HT1080 (cell line): ENCODE measurements around the gene RYR1. TPM values are rescaled to one million over a fixed set of nuclear protein-coding genes. Genes with fewer than 3 reads are reported as not detected.
"Not testable (repeated sequence)": the region's sequence is repeated elsewhere in the genome, so short reads cannot be mapped to it uniquely, and the experiment has no call there.

Experiments used
- DNase-seq: peaks from one replicate; pipeline ENCODE4 v3.0.0-alpha.2; 2015; ENCODE audit warnings: low read depth
- total RNA-seq: library from RNA; depleted of rRNA; stranded (reverse); fragments of >200 nt; shearing (Covaris generic); gene quantifications from 2 replicates; pipeline ENCODE4 v1.2.3, GENCODE V29; 2014

The RYR1 gene
- total RNA-seq, 1 experiment from 2014 or later: not detected

DNA sequence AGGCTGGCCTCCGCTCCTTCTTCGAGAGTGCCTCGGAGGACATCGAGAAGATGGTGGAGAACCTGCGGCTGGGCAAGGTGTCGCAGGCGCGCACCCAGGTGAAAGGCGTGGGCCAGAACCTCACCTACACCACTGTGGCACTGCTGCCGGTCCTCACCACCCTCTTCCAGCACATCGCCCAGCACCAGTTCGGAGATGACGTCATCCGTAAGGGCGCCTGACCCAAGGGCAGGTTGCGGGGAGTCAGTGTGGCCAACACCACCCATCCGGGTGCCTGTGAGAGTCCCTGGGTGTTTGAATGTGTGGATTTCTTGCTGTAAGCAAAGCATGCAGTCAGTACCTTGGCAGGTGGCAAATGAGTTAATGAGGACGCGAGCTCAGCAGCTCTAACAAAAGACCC, 78.8 kb downstream of the RYR1 start:
- no peak for DNase-seq

- not testable (repeated sequence) for DNase-seq
Observed at GRCh38 chr19:38513156-38513555, 79.7 kb downstream of the RYR1 start.

- no peak for DNase-seq
Observed at GRCh38 chr19:38513762-38514167, 80.3 kb downstream of the RYR1 start.

DNA sequence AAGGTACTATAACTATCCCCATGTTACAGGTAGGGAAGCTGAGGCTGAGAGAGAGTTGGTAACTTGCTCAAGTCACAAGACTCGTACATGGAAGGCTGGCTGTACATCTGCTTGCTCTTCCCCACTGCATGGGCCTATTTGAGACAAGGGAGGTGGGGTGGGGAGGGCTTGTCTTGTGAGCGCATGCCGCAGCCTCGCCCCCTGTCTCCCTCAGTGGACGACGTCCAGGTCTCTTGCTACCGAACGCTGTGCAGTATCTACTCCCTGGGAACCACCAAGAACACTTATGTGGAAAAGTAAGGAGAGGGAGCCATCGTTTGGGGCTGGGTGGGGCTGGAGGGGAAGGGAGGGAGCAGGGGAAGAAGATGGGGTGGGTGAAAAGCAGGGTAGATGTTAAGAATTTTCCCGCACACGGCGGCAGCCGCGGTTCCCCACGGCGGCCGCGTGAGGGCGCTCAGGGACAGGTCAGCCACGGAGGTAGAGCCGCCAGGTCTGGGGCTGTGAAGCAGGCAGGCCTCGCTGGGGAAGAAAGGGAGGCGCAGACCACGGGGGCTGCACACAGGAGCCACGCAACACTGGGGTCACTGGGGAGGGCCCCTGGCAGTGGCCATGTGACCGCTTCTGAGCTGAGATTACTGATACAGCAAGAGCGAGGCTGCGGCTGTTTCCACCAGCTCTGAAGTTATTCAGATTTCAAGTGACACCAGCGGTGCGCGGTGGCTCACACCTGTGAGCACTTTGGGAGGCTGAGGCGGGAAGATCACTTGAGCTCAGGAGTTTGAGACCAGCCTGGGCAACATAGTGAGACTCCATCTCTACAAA, 81.5 kb downstream of the RYR1 start:
- peak; percentile 63 for DNase-seq

DNA sequence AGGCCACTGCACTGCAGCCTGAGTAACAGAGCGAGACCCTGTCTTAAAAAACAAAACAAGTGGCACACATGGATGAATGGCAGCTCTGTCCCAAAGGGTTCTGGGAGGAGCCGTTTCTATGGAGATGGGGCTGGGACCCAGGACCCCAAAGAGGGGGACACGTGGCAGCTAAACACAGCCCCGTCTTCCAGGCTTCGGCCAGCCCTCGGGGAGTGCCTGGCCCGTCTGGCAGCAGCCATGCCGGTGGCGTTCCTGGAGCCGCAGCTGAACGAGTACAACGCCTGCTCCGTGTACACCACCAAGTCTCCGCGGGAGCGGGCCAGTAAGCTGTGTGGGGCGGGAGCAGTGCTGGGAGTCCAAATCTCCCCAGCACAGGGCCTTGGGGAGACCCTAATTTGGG, 82.4 kb downstream of the RYR1 start:
- DNase-seq: no peak

- no peak for DNase-seq
Observed at GRCh38 chr19:38516802-38517201, 83.3 kb downstream of the RYR1 start.

DNA sequence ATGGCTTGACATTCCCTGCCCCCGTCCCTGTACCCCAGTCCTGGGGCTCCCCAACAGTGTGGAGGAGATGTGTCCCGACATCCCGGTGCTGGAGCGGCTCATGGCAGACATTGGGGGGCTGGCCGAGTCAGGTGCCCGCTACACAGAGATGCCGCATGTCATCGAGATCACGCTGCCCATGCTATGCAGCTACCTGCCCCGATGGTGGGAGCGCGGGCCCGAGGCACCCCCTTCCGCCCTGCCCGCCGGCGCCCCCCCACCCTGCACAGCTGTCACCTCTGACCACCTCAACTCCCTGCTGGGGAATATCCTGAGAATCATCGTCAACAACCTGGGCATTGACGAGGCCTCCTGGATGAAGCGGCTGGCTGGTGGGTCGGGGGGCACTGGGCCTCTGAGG, 83.8 kb downstream of the RYR1 start:
- no peak for DNase-seq

- not testable (repeated sequence) for DNase-seq
Observed at GRCh38 chr19:38517980-38518379, 84.5 kb downstream of the RYR1 start.

GRCh38 chr19:38519168-38519567, 85.7 kb downstream of the RYR1 start:
- no peak for DNase-seq

DNA sequence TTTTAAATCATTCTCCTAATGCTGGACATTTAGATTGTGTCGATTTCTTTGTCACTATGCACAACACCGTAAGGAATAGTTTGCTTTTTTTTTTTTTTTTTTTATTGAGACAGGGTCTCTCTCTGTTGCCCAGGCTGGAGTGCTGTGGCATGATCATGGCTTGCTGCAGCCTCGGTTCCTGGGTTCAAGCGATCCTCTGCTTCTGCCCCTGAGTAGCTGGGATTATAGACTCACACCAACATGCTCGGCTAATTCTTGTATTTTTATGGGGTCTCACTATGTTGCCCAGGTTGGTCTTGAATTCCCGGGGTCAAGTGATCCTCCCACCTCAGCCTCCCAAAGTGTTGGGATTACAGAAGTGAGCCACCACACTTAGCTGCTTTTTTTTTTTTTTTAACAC, 86.5 kb downstream of the RYR1 start:
- DNase-seq: no peak

GRCh38 chr19:38522915-38523314, 89.4 kb downstream of the RYR1 start:
- no peak for DNase-seq

DNA sequence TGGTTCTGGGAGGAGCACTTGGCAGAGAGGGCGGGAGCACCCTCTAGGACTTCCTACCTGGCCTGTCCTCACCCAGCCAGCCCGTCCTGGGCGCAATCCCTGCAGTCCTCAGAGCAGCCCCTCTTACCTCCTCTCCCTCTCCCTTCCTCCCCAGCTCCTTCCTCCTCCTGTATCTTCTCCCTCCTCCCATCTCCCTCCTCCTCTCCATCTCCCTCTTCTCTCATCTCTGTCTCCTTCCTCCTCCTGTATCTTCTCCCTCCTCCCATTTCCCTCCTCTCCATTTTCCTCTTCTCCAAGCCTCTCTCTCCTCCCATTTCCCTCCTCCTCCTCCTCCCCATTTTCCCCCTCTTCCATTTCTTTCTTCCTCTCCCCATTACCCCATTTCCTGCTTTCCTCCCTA, 89.8 kb downstream of the RYR1 start:
- DNase-seq: no peak

DNA sequence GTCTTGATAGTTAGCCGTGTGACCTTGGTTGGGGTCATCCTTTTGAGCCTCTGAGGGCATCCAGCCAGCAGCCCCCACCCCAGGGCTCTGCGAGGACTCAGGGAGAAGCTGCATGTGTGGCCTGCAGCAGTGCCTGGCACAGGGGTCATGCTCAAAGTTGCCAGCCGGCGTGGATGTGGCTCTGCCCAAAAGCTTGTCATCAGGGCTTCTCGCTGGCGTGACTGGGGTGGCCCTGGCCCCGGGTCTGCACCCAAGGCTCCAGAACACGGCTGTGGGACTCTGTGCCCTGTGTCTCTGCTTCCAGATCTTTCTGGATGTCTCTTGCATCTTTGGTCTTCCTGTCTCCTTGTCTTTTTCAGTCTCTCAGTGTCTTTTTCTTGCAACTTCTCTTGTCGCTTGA, 90.9 kb downstream of the RYR1 start:
- DNase-seq: no peak

DNA sequence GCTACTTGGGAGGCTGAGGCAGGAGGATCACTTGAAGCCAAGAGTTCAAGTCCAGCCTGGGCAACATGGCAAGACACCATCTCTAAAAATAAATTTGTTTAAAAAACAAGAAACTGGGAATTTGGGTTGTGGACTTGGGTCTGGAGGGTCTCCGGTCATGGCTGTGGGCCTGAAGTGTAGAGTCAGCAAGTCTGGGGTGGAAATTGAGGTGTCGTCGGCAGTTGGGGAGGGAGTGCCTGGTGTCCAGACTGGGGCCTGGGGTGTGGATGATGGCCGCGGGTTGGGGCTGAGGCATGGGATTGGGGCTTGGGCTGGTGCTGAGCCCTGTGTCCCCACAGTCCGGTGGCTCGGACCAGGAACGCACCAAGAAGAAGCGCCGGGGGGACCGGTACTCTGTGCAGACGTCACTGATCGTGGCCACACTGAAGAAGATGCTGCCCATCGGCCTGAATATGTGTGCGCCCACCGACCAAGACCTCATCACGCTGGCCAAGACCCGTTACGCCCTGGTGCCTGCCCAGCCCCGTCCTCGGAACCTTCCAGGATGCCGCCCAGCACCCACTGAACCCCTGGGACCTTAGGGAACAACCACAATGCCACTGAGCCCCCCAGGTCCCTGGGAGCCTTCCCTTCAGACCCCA, 91.6 kb downstream of the RYR1 start:
- no peak for DNase-seq

DNA sequence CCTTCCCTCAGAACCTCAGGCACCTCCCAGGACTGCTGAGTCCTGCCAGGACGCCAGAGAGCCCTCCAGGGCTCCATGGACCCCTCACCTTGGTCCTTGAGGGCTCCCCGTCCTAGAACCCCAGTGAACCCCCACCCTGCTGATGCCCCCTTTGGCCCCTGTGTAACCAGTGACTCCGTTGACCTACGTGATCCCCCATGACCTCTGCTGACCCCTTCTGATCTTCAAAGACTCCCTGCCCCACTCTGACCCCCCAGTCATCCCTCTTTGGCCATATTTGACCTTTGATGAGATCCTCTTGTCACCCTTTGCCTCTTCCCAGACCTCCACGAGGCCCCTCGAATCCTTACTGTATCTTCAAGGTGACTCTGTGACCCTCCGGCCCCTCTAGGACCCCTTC, 92.9 kb downstream of the RYR1 start:
- DNase-seq: no peak

- no peak for DNase-seq
Observed at GRCh38 chr19:38527466-38528136, 94.1 kb downstream of the RYR1 start.

GRCh38 chr19:38528213-38528755, 94.8 kb downstream of the RYR1 start:
- DNase-seq: no peak

DNA sequence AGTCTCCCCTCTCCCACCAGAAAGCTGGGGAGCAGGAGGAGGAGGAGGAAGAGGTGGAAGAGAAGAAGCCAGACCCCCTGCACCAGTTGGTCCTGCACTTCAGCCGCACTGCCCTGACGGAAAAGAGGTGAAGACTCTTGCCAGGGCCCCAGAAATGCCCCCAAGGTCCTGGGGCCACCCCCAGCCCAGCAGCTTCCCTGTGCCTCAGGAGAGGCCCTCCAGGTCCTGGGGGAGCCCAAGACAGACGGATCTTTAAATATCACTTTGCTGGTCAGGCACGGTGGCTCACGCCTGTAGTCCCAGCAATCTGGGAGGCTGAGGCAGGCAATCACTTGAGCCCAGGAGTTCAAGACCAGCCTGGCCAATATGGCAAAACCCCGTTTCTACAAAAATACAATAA, 95.4 kb downstream of the RYR1 start:
- no peak for DNase-seq

GRCh38 chr19:38531515-38531914, 98.0 kb downstream of the RYR1 start:
- no peak for DNase-seq

DNA sequence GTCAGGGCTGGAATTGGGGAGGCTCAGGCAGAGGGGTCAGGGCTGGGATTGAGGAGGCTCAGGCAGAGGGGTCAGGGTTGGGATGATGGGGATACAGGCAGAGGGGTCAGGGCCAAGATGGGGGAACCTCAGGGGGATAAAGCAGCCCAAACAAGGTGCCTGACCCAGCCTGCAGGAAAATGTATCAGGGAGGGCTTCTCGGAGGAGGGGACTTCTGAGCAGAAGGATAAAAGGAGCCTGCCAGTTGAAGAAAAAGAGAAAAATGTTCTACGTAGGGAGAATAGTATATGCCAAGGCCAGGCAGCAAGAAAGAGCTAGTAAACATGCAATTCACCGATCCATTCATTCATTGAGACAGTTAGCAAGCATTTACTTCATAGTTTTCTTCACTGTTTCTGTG, 99.4 kb downstream of the RYR1 start:
- DNase-seq: no peak

- no peak for DNase-seq
Observed at GRCh38 chr19:38534574-38534973, 101.1 kb downstream of the RYR1 start.

- no peak for DNase-seq
Observed at GRCh38 chr19:38535212-38535611, 101.7 kb downstream of the RYR1 start.
